ENCODE data around the gene MYO10.

DNA sequence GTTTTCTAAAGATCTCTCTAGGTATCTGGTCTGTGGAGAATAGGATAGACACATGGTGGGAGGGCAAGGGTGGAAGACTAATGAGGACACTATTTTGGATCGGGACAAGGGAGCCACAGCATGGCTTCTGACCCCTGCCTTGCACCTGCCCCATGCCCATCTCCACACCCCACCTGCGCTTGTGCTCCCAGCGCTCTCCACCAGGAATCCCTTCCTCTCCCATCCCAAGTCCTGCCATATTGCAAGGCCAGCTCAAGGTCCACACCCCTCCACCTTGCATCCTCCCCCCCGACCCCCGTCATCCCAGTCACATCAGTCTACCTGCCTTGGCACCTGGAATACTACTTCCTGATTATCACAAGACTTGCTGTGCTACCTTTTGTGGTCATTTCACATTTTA, 275.1 kb downstream of the MYO10 start:
- TF ChIP-seq EZH2 (IDR thresholded peaks at IDR 0.05; ENCODE audit: insufficient read depth, low read length), result no peak
- TF ChIP-seq, protein P1, sequence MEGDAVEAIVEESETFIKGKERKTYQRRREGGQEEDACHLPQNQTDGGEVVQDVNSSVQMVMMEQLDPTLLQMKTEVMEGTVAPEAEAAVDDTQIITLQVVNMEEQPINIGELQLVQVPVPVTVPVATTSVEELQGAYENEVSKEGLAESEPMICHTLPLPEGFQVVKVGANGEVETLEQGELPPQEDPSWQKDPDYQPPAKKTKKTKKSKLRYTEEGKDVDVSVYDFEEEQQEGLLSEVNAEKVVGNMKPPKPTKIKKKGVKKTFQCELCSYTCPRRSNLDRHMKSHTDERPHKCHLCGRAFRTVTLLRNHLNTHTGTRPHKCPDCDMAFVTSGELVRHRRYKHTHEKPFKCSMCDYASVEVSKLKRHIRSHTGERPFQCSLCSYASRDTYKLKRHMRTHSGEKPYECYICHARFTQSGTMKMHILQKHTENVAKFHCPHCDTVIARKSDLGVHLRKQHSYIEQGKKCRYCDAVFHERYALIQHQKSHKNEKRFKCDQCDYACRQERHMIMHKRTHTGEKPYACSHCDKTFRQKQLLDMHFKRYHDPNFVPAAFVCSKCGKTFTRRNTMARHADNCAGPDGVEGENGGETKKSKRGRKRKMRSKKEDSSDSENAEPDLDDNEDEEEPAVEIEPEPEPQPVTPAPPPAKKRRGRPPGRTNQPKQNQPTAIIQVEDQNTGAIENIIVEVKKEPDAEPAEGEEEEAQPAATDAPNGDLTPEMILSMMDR (IDR thresholded peaks at IDR 0.05; ENCODE audit: insufficient read depth, low read depth, low read length), result no peak
